Measurements from ENCODE around the gene LYRM4.

DNA sequence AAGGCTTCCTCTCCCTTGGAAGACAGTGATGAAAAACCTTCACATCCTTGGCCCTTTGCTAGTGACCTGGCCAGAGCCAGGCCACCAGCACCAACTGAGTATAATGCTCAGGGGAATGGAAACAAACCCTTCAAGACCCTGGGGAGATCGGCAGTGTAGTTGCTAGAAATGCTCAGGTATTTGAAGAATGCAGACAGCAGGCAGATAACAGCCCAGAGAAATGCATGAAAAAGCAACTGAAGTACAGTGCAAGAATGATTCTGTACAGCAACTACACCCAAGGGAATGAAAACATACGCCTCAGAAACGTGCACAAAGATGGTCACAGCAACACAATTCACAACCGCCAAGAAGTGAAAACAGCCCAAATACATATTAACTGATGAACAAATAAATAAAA, 134.5 kb downstream of the LYRM4 start:
- TF ChIP-seq POLR2A (IDR thresholded peaks at IDR 0.05) (no peak), CTCF (IDR thresholded peaks at IDR 0.05) (no peak)
